Measurements from ENCODE around the gene EDIL3. TPM values are rescaled to one million over a fixed set of nuclear protein-coding genes. Genes with fewer than 3 reads are reported as not detected.

EDIL3 gene
- total and polyA plus RNA-seq, 9 of the 15 experiments (the other 6 are each of a cell fraction or from before 2014, with no cell fraction given) = 0.09 TPM; not detected in 8

GRCh38 chr5:84354101-84354500 lies 30.6 kb downstream of the EDIL3 start (continued):
- TF ChIP-seq GTF2B (IDR thresholded peaks at IDR 0.05; ENCODE audit: extremely low read depth, insufficient read length) = no peak
- TF ChIP-seq CREB1 (IDR thresholded peaks at IDR 0.05) = no peak
- TF ChIP-seq CREB1 (CRISPR knock-in tag; IDR thresholded peaks at IDR 0.05) = no peak
- no peak for TF ChIP-seq THRAP3 (IDR thresholded peaks at IDR 0.05; ENCODE audit: borderline replicate concordance)
- no peak for TF ChIP-seq ZNF589 (CRISPR knock-in tag; IDR thresholded peaks at IDR 0.05; ENCODE audit: low read depth)

- no peaks in the 10 kb centered on the region for H3K79me2 ChIP-seq (ENCODE audit: control insufficient read depth, insufficient read depth, low read length)
Observed at GRCh38 chr5:84344788-84345187, 39.9 kb downstream of the EDIL3 start.

More at GRCh38 chr5:84344788-84345187, 39.9 kb downstream of the EDIL3 start:
- no peak for DNase-seq (ENCODE audit: extremely low read depth in 1 of 4, low spot score in 3 of 4)
- 0% methylated on average over 1 of the region's 1 CpG for WGBS (ENCODE audit: insufficient coverage, low coverage, missing lambda C conversion rate)
- H3K4me3 ChIP-seq = no peak overlapping the region
- no peak overlapping the region for H3K27ac ChIP-seq (ENCODE audit: extremely low read depth, low read depth, low read length)
- no peak overlapping the region for H2AFZ ChIP-seq (ENCODE audit: low read depth, low read length)
- POLR2A ChIA-PET = no interaction called here
- no peak overlapping the region for H3K4me2 ChIP-seq (ENCODE audit: insufficient read depth, low read length)
- no peaks in the 10 kb centered on the region for H3K4me1 ChIP-seq (replicated peaks in 1 of 2; ENCODE audit: control insufficient read depth in 2 of 2, insufficient read depth in 2 of 2, low read length in 2 of 2)
- FAIRE-seq = no peak
- TF ChIP-seq HNRNPL (IDR thresholded peaks at IDR 0.05; ENCODE audit: low read depth, low read length) (no peak), C11orf30 (IDR thresholded peaks at IDR 0.05; ENCODE audit: low read depth) (peak; percentile 13; the same call in 1 of the 2 replicates)
- H3K9ac ChIP-seq (ENCODE audit: insufficient read depth in 1 of 2, low read depth in 2 of 2, low read length in 2 of 2) = no peak overlapping the region
- no TSS peak for BruUV-seq (replicated peaks)
- H3K27me3 ChIP-seq (ENCODE audit: control insufficient read depth in 2 of 2, insufficient read depth in 2 of 2, low read length in 2 of 2) = no peaks in the 10 kb centered on the region
- H4K20me1 ChIP-seq (replicated peaks; ENCODE audit: control insufficient read depth, insufficient read depth, low read length) = no peaks in the 10 kb centered on the region
- ATAC-seq = no peak
- no peaks in the 10 kb centered on the region for H3K9me1 ChIP-seq (ENCODE audit: control insufficient read depth, insufficient read depth, low read length)
- in situ Hi-C loops (cut with MboI) = no loop called here
- CTCF ChIA-PET (ENCODE audit: low intra/inter-chr PET ratio) = no interaction called here
- H3K36me3 ChIP-seq (ENCODE audit: control insufficient read depth, insufficient read depth, low read length) = no peaks in the 10 kb centered on the region
- no peaks in the 10 kb centered on the region for H3K9me3 ChIP-seq (replicated peaks; ENCODE audit: control insufficient read depth, insufficient read depth, low read depth, low read length)
- intact Hi-C loops (cut with micrococcal nuclease) = no loop called here

Data from K562 (cell line).